H1 (cell line): ENCODE measurements around the gene FBXL16. TPM values are rescaled to one million over a fixed set of nuclear protein-coding genes. Genes with fewer than 3 reads are reported as not detected.

Experiments used
- CTCF ChIA-PET: fragments of 300-600 bp; sonication (Branson Sonifier 250); formaldehyde crosslinking; loops from one replicate; lab custom pipeline; 2021; ENCODE audit not compliant: partially characterized antibody; lab: Charles Lee
- POLR2A ChIA-PET: fragments of 300-600 bp; sonication (Branson Sonifier 250); formaldehyde crosslinking; loops from one replicate; lab custom pipeline; 2021; ENCODE audit warnings: inconsistent platforms; ENCODE audit not compliant: partially characterized antibody; lab: Charles Lee
- DNase-seq, 2 experiments: peaks; one replicate each; pipeline versions ENCODE4 v3.0.0 to v3.0.0-alpha.2; 2010 to 2022; ENCODE audit warnings: low spot score in 2 of 2, low read depth in 1 of 2, mixed read lengths in 1 of 2
- FAIRE-seq: peaks from 2 replicates; lab custom pipeline; 2011; peaks lifted over from hg19 to GRCh38; lab: Jason Lieb, UNC
- H2AFZ ChIP-seq: 2 replicates; pipeline ENCODE4 v1.8.1; 2012; ENCODE audit warnings: low read length, inconsistent platforms
- H2AK5ac ChIP-seq: 2 replicates; pipeline ENCODE4 v1.6.1; 2013; ENCODE audit warnings: low read depth, low read length
- H2BK120ac ChIP-seq: replicated peaks from 2 replicates; pipeline ENCODE3; 2013; ENCODE audit warnings: low read depth, low read length, inconsistent platforms
- H2BK12ac ChIP-seq: 2 replicates; pipeline ENCODE4 v1.6.1; 2013; ENCODE audit warnings: low read depth, low read length
- H2BK15ac ChIP-seq: 2 replicates; pipeline ENCODE4 v1.6.1; 2013; ENCODE audit warnings: low read length
- H2BK20ac ChIP-seq: 2 replicates; pipeline ENCODE4 v1.6.1; 2013; ENCODE audit warnings: low read length
- H2BK5ac ChIP-seq: 2 replicates; pipeline ENCODE4 v1.6.1; 2013; ENCODE audit warnings: low read depth, low read length
- H3K14ac ChIP-seq: 2 replicates; pipeline ENCODE4 v1.6.1; 2013; ENCODE audit warnings: inconsistent platforms; ENCODE audit not compliant: insufficient read length
- H3K18ac ChIP-seq: 2 replicates; pipeline ENCODE4 v1.6.1; 2013; ENCODE audit warnings: low read length; ENCODE audit errors: extremely low read depth
- H3K23ac ChIP-seq: 2 replicates; pipeline ENCODE4 v1.6.1; 2013; ENCODE audit warnings: inconsistent platforms; ENCODE audit not compliant: insufficient read length
- H3K23me2 ChIP-seq: 2 replicates; pipeline ENCODE4 v1.6.1; 2013; ENCODE audit warnings: low read depth, low read length
- H3K27ac ChIP-seq: 2 replicates; pipeline ENCODE4 v1.6.1; 2011; ENCODE audit warnings: low read depth, low read length, inconsistent platforms
- H3K27me3 ChIP-seq, 4 experiments: replicated peaks in 1 of 4; 1 replicate in 1 of 4; 2 replicates in 3 of 4; pipeline versions ENCODE4 v1.6.1 to v1.8.1; 2011 to 2013; ENCODE audit warnings: low read length in 3 of 4, mild to moderate bottlenecking in 3 of 4, inconsistent platforms in 2 of 4, mixed read lengths in 2 of 4, moderate library complexity in 1 of 4; ENCODE audit not compliant: control insufficient read depth in 3 of 4, insufficient read depth in 3 of 4; ENCODE audit errors: extremely low read depth in 1 of 4
- H3K36me3 ChIP-seq, 4 experiments: 2 replicates each; pipeline versions ENCODE4 v1.6.1 to v1.8.1; 2011 to 2013; ENCODE audit warnings: mild to moderate bottlenecking in 4 of 4, low read length in 3 of 4, moderate library complexity in 2 of 4, control low read depth in 1 of 4, inconsistent platforms in 1 of 4; ENCODE audit not compliant: insufficient read depth in 4 of 4, control insufficient read depth in 2 of 4
- H3K4ac ChIP-seq: replicated peaks from 2 replicates; pipeline ENCODE3; 2013; ENCODE audit warnings: low read length, low read depth, mixed read lengths, inconsistent platforms; ENCODE audit not compliant: insufficient read length
- H3K4me1 ChIP-seq, 4 experiments: replicated peaks in 1 of 4; 1 replicate in 1 of 4; 2 replicates in 3 of 4; pipeline versions ENCODE4 v1.6.1 to v1.8.1; 2011 to 2013; ENCODE audit warnings: low read length in 3 of 4, inconsistent platforms in 2 of 4, mixed read lengths in 1 of 4; ENCODE audit not compliant: insufficient read depth in 4 of 4, control insufficient read depth in 3 of 4
- H3K4me2 ChIP-seq, 2 experiments: 2 replicates each; pipeline versions ENCODE4 v1.6.1 to v1.8.1; 2011 to 2013; ENCODE audit warnings: low read depth in 2 of 2, low read length in 2 of 2, control low read depth in 1 of 2, inconsistent platforms in 1 of 2, mild to moderate bottlenecking in 1 of 2; ENCODE audit not compliant: insufficient read depth in 1 of 2
- H3K4me3 ChIP-seq, 4 experiments: fragments of 200-600, 300-600 bp in 1 of 4; sonication (generic), shearing (Covaris generic), sonication (Bioruptor Twin) in 1 of 4; 2 replicates each; pipeline versions ENCODE4 v1.5.1 to v1.8.1; 2011 to 2016; ENCODE audit warnings: low read length in 4 of 4, low read depth in 3 of 4, control low read depth in 2 of 4, inconsistent platforms in 2 of 4, mild to moderate bottlenecking in 2 of 4, mixed read lengths in 1 of 4, moderate library complexity in 1 of 4; ENCODE audit not compliant: insufficient read depth in 2 of 4; ENCODE audit errors: extremely low read depth in 1 of 4
- H3K56ac ChIP-seq: replicated peaks from 2 replicates; pipeline ENCODE3; 2013; ENCODE audit warnings: low read depth, mild to moderate bottlenecking, mixed read lengths, low read length, inconsistent platforms; ENCODE audit not compliant: insufficient read length
- H3K79me1 ChIP-seq: 2 replicates; pipeline ENCODE4 v1.6.1; 2013; ENCODE audit warnings: low read depth, low read length, control low read depth
- H3K79me2 ChIP-seq, 2 experiments: 2 replicates each; pipeline versions ENCODE4 v1.6.1 to v1.8.1; 2012 to 2013; ENCODE audit warnings: low read length in 2 of 2, mild to moderate bottlenecking in 2 of 2, inconsistent platforms in 1 of 2; ENCODE audit not compliant: insufficient read depth in 2 of 2, control insufficient read depth in 1 of 2
- H3K9ac ChIP-seq, 4 experiments: replicated peaks in 1 of 4; 1 replicate in 1 of 4; 2 replicates in 3 of 4; pipeline versions ENCODE4 v1.6.1 to v1.8.1; 2011 to 2013; ENCODE audit warnings: low read depth in 3 of 4, low read length in 3 of 4, control low read depth in 2 of 4, mild to moderate bottlenecking in 2 of 4, moderate library complexity in 2 of 4, inconsistent platforms in 1 of 4; ENCODE audit errors: extremely low read depth in 1 of 4
- H3K9me3 ChIP-seq, 2 experiments: 2 replicates each; pipeline versions ENCODE4 v1.6.1 to v1.8.1; 2012 to 2013; ENCODE audit warnings: mild to moderate bottlenecking in 2 of 2, moderate library complexity in 2 of 2, control low read depth in 1 of 2, inconsistent platforms in 1 of 2, low read depth in 1 of 2, low read length in 1 of 2, mixed read lengths in 1 of 2; ENCODE audit not compliant: insufficient read depth in 2 of 2
- H4K20me1 ChIP-seq, 2 experiments: replicated peaks in 1 of 2; 2 replicates each; pipeline versions ENCODE3 to v1.8.1; 2011 to 2013; ENCODE audit warnings: inconsistent platforms in 2 of 2, low read length in 2 of 2, mild to moderate bottlenecking in 1 of 2; ENCODE audit not compliant: insufficient read depth in 2 of 2, control insufficient read depth in 1 of 2
- H4K5ac ChIP-seq: 2 replicates; pipeline ENCODE4 v1.6.1; 2013; ENCODE audit warnings: low read length, low read depth, mixed read lengths, inconsistent platforms; ENCODE audit not compliant: insufficient read length
- H4K8ac ChIP-seq: 2 replicates; pipeline ENCODE4 v1.8.0; 2013; ENCODE audit warnings: mild to moderate bottlenecking, moderate library complexity, low read length, inconsistent platforms; ENCODE audit not compliant: insufficient read depth; ENCODE audit errors: extremely low read depth
- H4K91ac ChIP-seq: replicated peaks from 2 replicates; pipeline ENCODE3; 2013; ENCODE audit warnings: low read length, mixed read lengths, inconsistent platforms; ENCODE audit not compliant: insufficient read length
- CEBPB ChIP-seq: IDR thresholded peaks from 2 replicates; pipeline ENCODE4 v1.6.1; 2012; ENCODE audit warnings: low read depth, low read length
- EZH2 ChIP-seq: fragments of 200-600 bp; sonication (generic); IDR thresholded peaks from 2 replicates; pipeline ENCODE4 v1.7.1; 2012; ENCODE audit warnings: low read depth, mild to moderate bottlenecking, moderate library complexity, low read length, inconsistent platforms; ENCODE audit not compliant: severe bottlenecking
- HDAC2 ChIP-seq, 2 experiments: fragments of 300-600 bp in 1 of 2; sonication (generic) in 1 of 2; IDR thresholded peaks; 2 replicates each; pipeline ENCODE4 v1.6.1; 2011 to 2012; ENCODE audit warnings: low read depth in 2 of 2, low read length in 2 of 2, mild to moderate bottlenecking in 2 of 2, moderate library complexity in 2 of 2, borderline replicate concordance in 1 of 2, inconsistent platforms in 1 of 2
- KDM4A ChIP-seq: IDR thresholded peaks from one replicate; pipeline ENCODE4 v1.7.1; 2012; ENCODE audit warnings: low read depth, mild to moderate bottlenecking, moderate library complexity, low read length, inconsistent platforms; ENCODE audit not compliant: severe bottlenecking
- NANOG ChIP-seq: IDR thresholded peaks from 2 replicates; pipeline ENCODE4 v1.6.1; 2011; ENCODE audit warnings: low read length, low read depth, mild to moderate bottlenecking, inconsistent platforms; ENCODE audit not compliant: insufficient read depth, poor library complexity, severe bottlenecking
- POU5F1 ChIP-seq: IDR thresholded peaks from 2 replicates; pipeline ENCODE4 v1.6.1; 2011; ENCODE audit warnings: low read depth, mild to moderate bottlenecking, low read length, moderate library complexity
- RAD21 ChIP-seq, 2 experiments: IDR thresholded peaks in 1 of 2; conservative IDR thresholded peaks in 1 of 2; 2 replicates each; pipeline ENCODE4 v1.6.1; 2011; ENCODE audit warnings: low read depth in 2 of 2, low read length in 2 of 2, improper control_type of control experiment in 1 of 2, inconsistent platforms in 1 of 2, mild to moderate bottlenecking in 1 of 2, moderate library complexity in 1 of 2
- RBBP5 ChIP-seq: IDR thresholded peaks from 2 replicates; pipeline ENCODE4 v1.7.1; 2012; ENCODE audit warnings: low read depth, mild to moderate bottlenecking, inconsistent platforms, low read length, moderate library complexity, borderline replicate concordance
- SP1 ChIP-seq: IDR thresholded peaks from 2 replicates; pipeline ENCODE4 v1.6.1; 2011; ENCODE audit warnings: low read depth, low read length
- TAF7 ChIP-seq: optimal IDR thresholded peaks from 2 replicates; pipeline ENCODE3; 2011; ENCODE audit warnings: low read depth, mild to moderate bottlenecking, inconsistent platforms, low read length, moderate library complexity, borderline replicate concordance
- WGBS, 2 experiments: shearing (Covaris generic) in 1 of 2; methylation state at CpG; one replicate each; pipeline versions ENCODE4 v1.1.6 to v1.1.7; 2013 to 2015; ENCODE audit warnings: low lambda C conversion rate in 2 of 2, mixed read lengths in 2 of 2, inconsistent platforms in 1 of 2, low coverage in 1 of 2, missing lambda C conversion rate in 1 of 2; ENCODE audit not compliant: insufficient replicate concordance in 2 of 2, insufficient coverage in 1 of 2, insufficient read length in 1 of 2; ENCODE audit errors: extremely low coverage in 1 of 2, missing lambda C conversion rate in 1 of 2; 5-methylcytosine and 5-hydroxymethylcytosine counted together
- polyA plus RNA-seq, 7 experiments: library from polyadenylated mRNA; depleted of rRNA in 3 of 7; stranded (reverse) in 5 of 7; unstranded in 2 of 7; fragments of >200 nt in 5 of 7; fragments of 200-250 nt in 2 of 7; gene quantifications; 1 replicate in 5 of 7; 2 replicates in 1 of 7; 4 replicates in 1 of 7; pipeline versions ENCODE4 v1.2.1 to v1.2.3, GENCODE V29; 2011 to 2013; ENCODE audit warnings: missing spikeins in 2 of 7, mixed read lengths in 2 of 7
- total RNA-seq: library from RNA; stranded (reverse); fragmentation: NEBNext Ultra II Directional; extraction: Animal tissue kit (Norgen Biotek cat#: 25700); gene quantifications from 2 replicates; pipeline ENCODE4 v1.2.1, GENCODE V29; 2021

FBXL16 gene
- total and polyA plus RNA-seq, 2 of the 8 experiments (the other 6 are each of a cell fraction or from before 2014, with no cell fraction given): 12.5 to 12.8 TPM

- Histone ChIP-seq H2BK12ac (no peak overlapping the region), H4K20me1 (no peaks in the 10 kb centered on the region), H3K27ac (no peak overlapping the region), H3K23me2 (no peaks in the 10 kb centered on the region), H2BK5ac (0 out of 2 replicates have a peak overlapping the region, but pooled peaks have one; percentile 41), H2AFZ (no peak overlapping the region; the same call in 1 of the 2 replicates), H3K4me3 (no peak overlapping the region), H3K18ac (peak overlapping the region; percentile 71; the same call in 1 of the 2 replicates), H3K79me1 (no peaks in the 10 kb centered on the region), H3K56ac (no peak overlapping the region), H3K9me3 (no peaks in the 10 kb centered on the region), H2AK5ac (no peak overlapping the region), H3K36me3 (peaks cover 0 to 25% (median 1%) of the 10 kb centered on the region in 4 experiments; a peak in 3 of 8 replicates), H3K4ac (peak overlapping the region; percentile 77), H3K9ac (no peak overlapping the region), H4K91ac (peak overlapping the region; percentile 98), H3K23ac (no peak overlapping the region), H4K5ac (no peak overlapping the region), H2BK120ac (no peak overlapping the region), H3K27me3 (no peaks in the 10 kb centered on the region), H4K8ac (peak overlapping the region; percentile 85), H2BK20ac (no peak overlapping the region), H3K79me2 (no peaks in the 10 kb centered on the region), H3K14ac (no peak overlapping the region), H2BK15ac (peak overlapping the region; percentile 81; the same call in 1 of the 2 replicates), H3K4me2 (peak overlapping the region in 1 of 2 experiments; percentile 53; a peak in 2 of 4 replicates), H3K4me1 (peaks cover 0 to 8% (median 1%) of the 10 kb centered on the region in 4 experiments; a peak in 4 of 7 replicates)
- peak in 1 of 2 experiments; percentile 86 for DNase-seq
- WGBS, 2 experiments: 39% methylated on average over 20 of the region's 43 CpGs; no CpG with 5 or more reads in 1 of the 2 experiments
- ChIA-PET POLR2A (interaction anchor here (0.7 to 17.4 kb wide), 6 partner anchors 10 to 31 kb away, joined by 3 to 214 read pairs (median 6); partner anchors contain the start of genes JMJD8, RHBDL1, STUB1 and WDR90), CTCF (interaction anchor here (0.6 to 11.3 kb wide), 19 partner anchors 10 to 264 kb away, joined by 3 to 104 read pairs (median 4); partner anchors contain the start of genes METTL26 and WDR90)
- FAIRE-seq: peak; percentile 55
- TF ChIP-seq SP1 (peak; percentile 57; the same call in 1 of the 2 replicates), CEBPB (no peak), POU5F1 (no peak), RAD21 (IDR thresholded peaks at IDR 0.05 in 1 of 2, conservative IDR thresholded peaks at IDR 0.05 in 1 of 2; ENCODE audit: low read depth in 2 of 2, low read length in 2 of 2) (peak; percentile 39 to 44), RBBP5 (no peak), HDAC2 (IDR thresholded peaks at IDR 0.05; ENCODE audit: borderline replicate concordance in 1 of 2, low read depth in 2 of 2, low read length in 2 of 2) (no peak), TAF7 (peak; percentile 15), EZH2 (no peak), NANOG (peak; percentile 3), KDM4A (no peak)
These were observed 45.0 kb downstream of the FBXL16 start for GRCh38 chr16:660459-661183.
